DMS79 (cell line): ENCODE data around the gene RAPGEF1.
"Not testable (repeated sequence)": the region's sequence is repeated elsewhere in the genome, so short reads cannot be mapped to it uniquely, and the experiment has no call there.

Source experiments
- DNase-seq: peaks from one replicate; lab custom pipeline; 2025; lab: John Stamatoyannopoulos, UW

The RAPGEF1 gene

GRCh38 chr9:131727795-131728545 is 11.9 kb downstream of the RAPGEF1 start:
- DNase-seq = no peak

- no peak for DNase-seq
These were observed 12.6 kb downstream of the RAPGEF1 start for GRCh38 chr9:131727184-131727759.

- DNase-seq = no peak
These were observed 15.2 kb downstream of the RAPGEF1 start for GRCh38 chr9:131724683-131725082.

GRCh38 chr9:131723632-131724031 is 16.2 kb downstream of the RAPGEF1 start:
- no peak for DNase-seq

- peak; percentile 93 for DNase-seq
These were observed 17.6 kb downstream of the RAPGEF1 start for GRCh38 chr9:131722255-131722654.

GRCh38 chr9:131721076-131721475 is 18.8 kb downstream of the RAPGEF1 start:
- DNase-seq = no peak

GRCh38 chr9:131720330-131720729 is 19.5 kb downstream of the RAPGEF1 start:
- no peak for DNase-seq

GRCh38 chr9:131719262-131719908 is 20.5 kb downstream of the RAPGEF1 start:
- DNase-seq = no peak

- DNase-seq = no peak
These were observed 22.0 kb downstream of the RAPGEF1 start for GRCh38 chr9:131717719-131718460.

GRCh38 chr9:131715906-131716305 is 24.0 kb downstream of the RAPGEF1 start:
- DNase-seq = no peak

GRCh38 chr9:131714821-131715220 is 25.1 kb downstream of the RAPGEF1 start:
- no peak for DNase-seq

GRCh38 chr9:131714161-131714646 is 25.7 kb downstream of the RAPGEF1 start:
- no peak for DNase-seq

- no peak for DNase-seq
These were observed 26.9 kb downstream of the RAPGEF1 start for GRCh38 chr9:131713016-131713415.

GRCh38 chr9:131712151-131712716 is 27.6 kb downstream of the RAPGEF1 start:
- no peak for DNase-seq

- DNase-seq = no peak
These were observed 30.0 kb downstream of the RAPGEF1 start for GRCh38 chr9:131709771-131710431.

GRCh38 chr9:131709010-131709770 is 30.7 kb downstream of the RAPGEF1 start:
- not testable (repeated sequence) for DNase-seq

- DNase-seq = peak; percentile 56
These were observed 31.5 kb downstream of the RAPGEF1 start for GRCh38 chr9:131708226-131709002.

- DNase-seq = no peak
These were observed 32.1 kb downstream of the RAPGEF1 start for GRCh38 chr9:131707733-131708157.

- no peak for DNase-seq
These were observed 32.8 kb downstream of the RAPGEF1 start for GRCh38 chr9:131707050-131707449.

GRCh38 chr9:131706608-131706970 is 33.3 kb downstream of the RAPGEF1 start:
- no peak for DNase-seq
